Measurements from ENCODE around the gene ELP5.

- TF ChIP-seq POLR2AphosphoS5 (IDR thresholded peaks at IDR 0.05; ENCODE audit: borderline replicate concordance, low read depth, low read length), result no peak
- no peak for TF ChIP-seq EZH2 (IDR thresholded peaks at IDR 0.05)
- no peak for TF ChIP-seq FOXP2 (optimal IDR thresholded peaks at IDR 0.05; ENCODE audit: control extremely low read depth, extremely low read length, insufficient read depth)
Observed at GRCh38 chr17:7254511-7254910, 2.5 kb downstream of the ELP5 start.

Data from SK-N-MC (cell line).